ENCODE measurements around the gene C2CD2L.

DNA sequence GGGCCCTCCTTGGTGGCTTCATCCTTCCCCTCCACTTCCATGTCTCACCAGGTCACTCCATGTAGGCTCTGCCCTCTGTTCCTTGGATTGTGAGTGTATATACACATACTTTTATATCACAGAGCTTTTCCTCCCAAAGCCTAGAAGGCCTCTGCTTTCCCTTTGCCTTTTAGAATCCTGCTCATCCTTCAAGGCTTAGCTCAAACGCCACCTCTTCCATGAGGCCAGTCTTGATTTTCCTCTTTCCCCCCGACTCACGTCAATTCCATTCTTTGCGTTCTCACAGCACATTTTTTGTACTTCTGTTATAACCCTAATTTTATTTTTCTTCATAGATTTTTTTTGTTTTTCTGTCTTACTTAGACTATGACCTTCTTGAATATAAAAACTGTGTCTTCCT is 45.5 kb downstream of the C2CD2L start:
- no peak for TF ChIP-seq MZF1 (CRISPR knock-in tag; IDR thresholded peaks at IDR 0.05; ENCODE audit: borderline replicate concordance)
- TF ChIP-seq, protein P1, sequence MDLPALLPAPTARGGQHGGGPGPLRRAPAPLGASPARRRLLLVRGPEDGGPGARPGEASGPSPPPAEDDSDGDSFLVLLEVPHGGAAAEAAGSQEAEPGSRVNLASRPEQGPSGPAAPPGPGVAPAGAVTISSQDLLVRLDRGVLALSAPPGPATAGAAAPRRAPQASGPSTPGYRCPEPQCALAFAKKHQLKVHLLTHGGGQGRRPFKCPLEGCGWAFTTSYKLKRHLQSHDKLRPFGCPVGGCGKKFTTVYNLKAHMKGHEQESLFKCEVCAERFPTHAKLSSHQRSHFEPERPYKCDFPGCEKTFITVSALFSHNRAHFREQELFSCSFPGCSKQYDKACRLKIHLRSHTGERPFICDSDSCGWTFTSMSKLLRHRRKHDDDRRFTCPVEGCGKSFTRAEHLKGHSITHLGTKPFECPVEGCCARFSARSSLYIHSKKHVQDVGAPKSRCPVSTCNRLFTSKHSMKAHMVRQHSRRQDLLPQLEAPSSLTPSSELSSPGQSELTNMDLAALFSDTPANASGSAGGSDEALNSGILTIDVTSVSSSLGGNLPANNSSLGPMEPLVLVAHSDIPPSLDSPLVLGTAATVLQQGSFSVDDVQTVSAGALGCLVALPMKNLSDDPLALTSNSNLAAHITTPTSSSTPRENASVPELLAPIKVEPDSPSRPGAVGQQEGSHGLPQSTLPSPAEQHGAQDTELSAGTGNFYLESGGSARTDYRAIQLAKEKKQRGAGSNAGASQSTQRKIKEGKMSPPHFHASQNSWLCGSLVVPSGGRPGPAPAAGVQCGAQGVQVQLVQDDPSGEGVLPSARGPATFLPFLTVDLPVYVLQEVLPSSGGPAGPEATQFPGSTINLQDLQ (CRISPR knock-in tag; IDR thresholded peaks at IDR 0.05): no peak
- TF ChIP-seq, protein P2, sequence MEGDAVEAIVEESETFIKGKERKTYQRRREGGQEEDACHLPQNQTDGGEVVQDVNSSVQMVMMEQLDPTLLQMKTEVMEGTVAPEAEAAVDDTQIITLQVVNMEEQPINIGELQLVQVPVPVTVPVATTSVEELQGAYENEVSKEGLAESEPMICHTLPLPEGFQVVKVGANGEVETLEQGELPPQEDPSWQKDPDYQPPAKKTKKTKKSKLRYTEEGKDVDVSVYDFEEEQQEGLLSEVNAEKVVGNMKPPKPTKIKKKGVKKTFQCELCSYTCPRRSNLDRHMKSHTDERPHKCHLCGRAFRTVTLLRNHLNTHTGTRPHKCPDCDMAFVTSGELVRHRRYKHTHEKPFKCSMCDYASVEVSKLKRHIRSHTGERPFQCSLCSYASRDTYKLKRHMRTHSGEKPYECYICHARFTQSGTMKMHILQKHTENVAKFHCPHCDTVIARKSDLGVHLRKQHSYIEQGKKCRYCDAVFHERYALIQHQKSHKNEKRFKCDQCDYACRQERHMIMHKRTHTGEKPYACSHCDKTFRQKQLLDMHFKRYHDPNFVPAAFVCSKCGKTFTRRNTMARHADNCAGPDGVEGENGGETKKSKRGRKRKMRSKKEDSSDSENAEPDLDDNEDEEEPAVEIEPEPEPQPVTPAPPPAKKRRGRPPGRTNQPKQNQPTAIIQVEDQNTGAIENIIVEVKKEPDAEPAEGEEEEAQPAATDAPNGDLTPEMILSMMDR (CRISPR knock-in tag; IDR thresholded peaks at IDR 0.05): no peak

Measured in HepG2 (cell line).